WERI-Rb-1 (cell line): ENCODE data around the gene CLIC3.
A peak's percentile ranks its signal among the peaks of the same experiment; 100 is the strongest.

Source experiments
- DNase-seq: peaks from one replicate; pipeline ENCODE4 v3.0.0-alpha.2; 2020
- H3K27ac ChIP-seq: fragments of 250-450 bp; sonication (Bioruptor Pico); 2 replicates; pipeline ENCODE4 v1.5.1; 2020; ENCODE audit warnings: mild to moderate bottlenecking, moderate library complexity
- H3K27me3 ChIP-seq: fragments of 250-450 bp; sonication (Bioruptor Pico); 2 replicates; pipeline ENCODE4 v1.5.1; 2021; ENCODE audit warnings: mild to moderate bottlenecking, low read depth, moderate library complexity; ENCODE audit not compliant: insufficient read depth, severe bottlenecking
- H3K36me3 ChIP-seq: fragments of 250-450 bp; sonication (Bioruptor Pico); 2 replicates; pipeline ENCODE4 v1.5.1; 2020; ENCODE audit warnings: mild to moderate bottlenecking, moderate library complexity
- H3K4me3 ChIP-seq: 2 replicates; pipeline ENCODE4 v1.5.1; 2011; ENCODE audit warnings: low read depth, mild to moderate bottlenecking, control low read depth, low read length
- H3K9me3 ChIP-seq: fragments of 250-450 bp; sonication (Bioruptor Pico); 2 replicates; pipeline ENCODE4 v1.5.1; 2021; ENCODE audit warnings: mild to moderate bottlenecking, moderate library complexity; ENCODE audit not compliant: severe bottlenecking
- TF ChIP-seq, protein P1 (sequence below): IDR thresholded peaks from 2 replicates; pipeline ENCODE4 v1.5.1; 2011; ENCODE audit warnings: low read depth, mild to moderate bottlenecking, control low read depth, inconsistent platforms, low read length

CLIC3 gene

DNA sequence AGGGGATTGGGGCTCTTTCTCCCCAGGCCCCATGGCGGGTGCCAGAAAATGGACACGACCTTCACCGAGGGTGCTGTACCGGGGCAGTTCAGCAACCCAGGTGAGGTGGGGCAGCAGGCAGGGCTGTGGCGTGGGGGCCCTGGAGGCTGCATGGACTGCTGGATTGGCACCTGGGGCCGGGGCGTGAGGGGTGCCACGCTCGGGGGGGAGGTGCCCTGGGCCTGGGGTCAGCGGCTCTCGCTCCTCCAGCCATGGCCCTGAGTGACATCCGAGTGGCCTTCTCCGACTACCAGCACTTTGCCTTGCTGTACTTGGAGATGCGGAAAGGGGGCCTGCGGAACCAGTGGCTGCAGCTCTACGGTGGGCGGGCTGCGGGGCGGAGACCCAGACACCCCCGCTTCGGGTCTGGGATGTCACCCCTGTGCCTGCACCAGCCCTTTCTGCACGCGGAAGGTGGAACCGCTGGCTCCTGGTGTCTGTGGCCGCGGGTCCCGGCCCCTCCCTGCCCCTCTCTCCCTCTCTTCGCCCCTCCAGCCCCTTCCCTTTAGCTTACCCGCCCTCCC is 11.8 kb downstream of the CLIC3 start:
- Histone ChIP-seq H3K9me3 (no peaks in the 10 kb centered on the region), H3K27ac (no peak overlapping the region), H3K27me3 (no peaks in the 10 kb centered on the region), H3K36me3 (no peaks in the 10 kb centered on the region), H3K4me3 (no peak overlapping the region)
- DNase-seq: no peak
- TF ChIP-seq, protein P1, sequence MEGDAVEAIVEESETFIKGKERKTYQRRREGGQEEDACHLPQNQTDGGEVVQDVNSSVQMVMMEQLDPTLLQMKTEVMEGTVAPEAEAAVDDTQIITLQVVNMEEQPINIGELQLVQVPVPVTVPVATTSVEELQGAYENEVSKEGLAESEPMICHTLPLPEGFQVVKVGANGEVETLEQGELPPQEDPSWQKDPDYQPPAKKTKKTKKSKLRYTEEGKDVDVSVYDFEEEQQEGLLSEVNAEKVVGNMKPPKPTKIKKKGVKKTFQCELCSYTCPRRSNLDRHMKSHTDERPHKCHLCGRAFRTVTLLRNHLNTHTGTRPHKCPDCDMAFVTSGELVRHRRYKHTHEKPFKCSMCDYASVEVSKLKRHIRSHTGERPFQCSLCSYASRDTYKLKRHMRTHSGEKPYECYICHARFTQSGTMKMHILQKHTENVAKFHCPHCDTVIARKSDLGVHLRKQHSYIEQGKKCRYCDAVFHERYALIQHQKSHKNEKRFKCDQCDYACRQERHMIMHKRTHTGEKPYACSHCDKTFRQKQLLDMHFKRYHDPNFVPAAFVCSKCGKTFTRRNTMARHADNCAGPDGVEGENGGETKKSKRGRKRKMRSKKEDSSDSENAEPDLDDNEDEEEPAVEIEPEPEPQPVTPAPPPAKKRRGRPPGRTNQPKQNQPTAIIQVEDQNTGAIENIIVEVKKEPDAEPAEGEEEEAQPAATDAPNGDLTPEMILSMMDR: no peak

DNA sequence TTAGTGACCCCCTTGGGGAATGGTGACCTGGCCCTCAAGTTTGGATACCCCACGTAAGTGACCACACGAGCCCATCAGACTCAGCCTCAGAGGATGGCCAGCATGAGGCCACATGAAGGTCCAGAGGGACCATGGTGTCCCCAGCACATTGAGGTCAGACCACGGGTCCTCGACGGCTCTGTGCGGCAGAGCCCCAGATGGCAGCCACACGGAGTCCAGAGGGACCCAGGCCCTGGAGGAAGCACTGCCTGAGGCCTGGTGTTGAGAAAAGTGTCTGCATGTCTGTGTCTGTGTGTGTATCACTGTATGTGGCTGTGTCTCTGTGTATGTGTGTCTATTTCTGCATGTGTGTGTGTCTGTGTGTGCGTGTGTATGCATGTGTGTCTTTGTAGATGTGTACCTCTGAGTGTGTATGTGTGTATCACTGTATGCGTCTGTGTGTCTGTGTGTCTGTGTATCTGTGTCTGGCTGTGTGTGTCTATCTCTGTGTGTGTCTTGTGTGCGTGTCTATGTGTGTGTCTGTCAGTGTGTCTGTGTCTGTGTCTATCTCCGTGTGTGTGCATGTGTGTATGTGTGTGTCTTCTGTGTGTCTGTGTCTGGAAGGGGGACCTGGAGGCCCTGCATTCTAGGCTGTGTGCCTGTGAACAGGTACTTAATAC is 12.6 kb downstream of the CLIC3 start:
- H3K36me3 ChIP-seq: no peaks in the 10 kb centered on the region
- no peaks in the 10 kb centered on the region for H3K27me3 ChIP-seq
- H3K27ac ChIP-seq: no peak overlapping the region; the same call in 1 of the 2 replicates
- TF ChIP-seq, protein P1: no peak
- no peak for DNase-seq
- no peak overlapping the region for H3K4me3 ChIP-seq
- H3K9me3 ChIP-seq: no peaks in the 10 kb centered on the region

DNA sequence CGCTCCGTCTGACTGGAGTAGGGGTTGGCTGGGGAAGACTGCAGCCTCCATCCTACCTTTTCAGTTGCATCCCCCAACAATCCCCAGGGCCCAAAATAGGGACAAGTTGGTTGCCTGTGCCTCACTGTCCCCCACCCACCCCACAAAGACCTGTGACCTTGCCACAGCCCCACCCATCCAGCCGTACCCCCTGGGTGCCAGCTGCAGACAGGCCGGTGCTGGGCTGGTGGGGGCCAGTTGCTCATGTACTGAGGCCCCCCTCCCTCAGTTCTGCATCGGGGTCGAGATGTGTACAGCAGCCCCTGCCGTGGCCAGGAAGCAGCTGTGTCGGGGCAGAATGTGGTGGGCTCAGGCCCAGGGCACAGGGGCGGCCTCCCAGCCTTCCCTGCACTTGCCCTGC is 13.2 kb downstream of the CLIC3 start:
- no peak overlapping the region for H3K4me3 ChIP-seq
- no peak overlapping the region; the same call in 1 of the 2 replicates for H3K27ac ChIP-seq
- no peaks in the 10 kb centered on the region for H3K36me3 ChIP-seq
- TF ChIP-seq, protein P1: no peak
- DNase-seq: no peak
- no peaks in the 10 kb centered on the region for H3K9me3 ChIP-seq
- no peaks in the 10 kb centered on the region for H3K27me3 ChIP-seq

DNA sequence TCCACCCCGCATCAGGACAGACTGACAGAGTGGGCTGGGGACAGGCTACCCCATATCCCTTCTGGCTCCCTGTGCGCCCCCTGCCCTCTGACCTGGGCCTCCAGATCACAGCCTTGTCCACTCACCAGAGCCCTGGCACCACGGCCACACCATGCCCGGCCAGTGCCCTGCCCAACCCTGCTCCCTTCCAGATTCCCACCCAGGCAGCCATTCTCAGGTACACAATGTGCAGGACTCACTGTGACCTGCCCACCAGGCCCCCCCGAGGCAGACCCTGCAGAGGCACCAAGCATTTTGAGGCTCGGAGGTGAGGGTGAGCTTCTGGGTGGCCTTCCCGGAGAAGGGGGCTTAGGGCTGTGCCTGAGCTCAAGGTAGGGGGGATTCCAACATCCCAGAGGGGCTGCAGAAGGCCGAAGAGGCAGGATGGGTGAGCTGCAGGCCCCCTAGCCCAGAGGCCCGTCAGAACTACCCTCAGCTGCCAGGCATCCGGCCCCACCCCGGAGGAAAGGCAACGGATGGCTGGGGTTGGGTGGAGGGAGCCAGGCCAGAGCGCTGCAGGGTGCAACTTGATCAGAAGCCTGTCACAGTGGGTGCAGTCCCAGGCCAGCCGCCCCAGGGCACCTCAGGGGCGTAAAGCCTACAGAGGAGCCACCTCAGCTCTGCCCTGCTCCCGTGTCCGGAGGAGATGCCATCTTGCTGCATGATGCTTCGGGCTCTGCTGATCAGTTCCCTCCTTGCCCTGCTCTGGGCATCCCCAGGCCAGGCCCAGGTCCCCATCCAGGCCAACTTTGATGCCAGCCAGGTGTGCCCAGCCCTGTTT is 13.9 kb downstream of the CLIC3 start, which contains the start of gene LCNL1:
Gene LCNL1 (plus strand): TSS at position 762 of the 820 bp plus-strand sequence. CDS start 594 bp downstream, outside the sequence.
- no peak within 1 kb of the TSS for H3K4me3 ChIP-seq
- DNase-seq: no peak
- H3K27ac ChIP-seq: peak within 1 kb of the TSS; percentile 59
- H3K27me3 ChIP-seq: no peaks in the 10 kb centered on the region
- no peaks in the 10 kb centered on the region for H3K9me3 ChIP-seq
- H3K36me3 ChIP-seq: no peaks in the 10 kb centered on the region
- TF ChIP-seq, protein P1: no peak

DNA sequence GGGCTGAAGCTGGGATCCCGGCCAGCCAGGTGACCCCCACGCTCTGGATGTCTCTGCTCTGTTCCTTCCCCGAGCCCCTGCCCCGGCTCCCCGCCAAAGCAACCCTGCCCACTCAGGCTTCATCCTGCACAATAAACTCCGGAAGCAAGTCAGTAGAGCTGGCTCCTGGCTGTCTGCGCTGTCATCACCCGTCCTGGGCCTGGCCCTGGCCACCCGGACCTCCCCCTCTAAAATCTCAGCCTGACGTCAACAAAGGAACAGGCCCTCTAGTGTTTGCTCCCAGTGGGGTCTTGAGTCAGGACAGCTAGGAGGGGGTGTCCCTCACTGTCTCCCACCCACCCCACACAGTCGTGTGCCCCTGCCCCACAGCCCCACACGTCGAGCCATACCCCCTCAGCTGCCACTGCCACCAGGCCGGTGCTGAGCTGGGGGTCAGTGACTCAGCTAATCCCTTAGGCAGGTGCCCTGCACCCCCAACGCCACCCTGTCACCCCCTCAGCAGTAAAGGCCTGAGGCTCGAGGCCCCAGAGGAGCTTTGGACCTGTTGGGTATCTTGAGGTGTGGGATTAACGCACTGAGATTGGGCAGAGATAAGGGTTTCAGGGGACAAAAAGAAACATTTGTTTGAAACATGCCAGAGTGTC is 14.7 kb downstream of the CLIC3 start:
- H3K27ac ChIP-seq: peak overlapping the region; percentile 59
- DNase-seq: peak; percentile 48

More for the DNA sequence above, 14.7 kb downstream of the CLIC3 start:
- Histone ChIP-seq H3K9me3 (no peaks in the 10 kb centered on the region), H3K36me3 (no peaks in the 10 kb centered on the region), H3K4me3 (no peak overlapping the region), H3K27me3 (no peaks in the 10 kb centered on the region)
- TF ChIP-seq, protein P1: no peak
